Adrenal gland (tissue), 12 donors: Measurements from ENCODE around the gene DNAH6. TPM values are rescaled to one million over a fixed set of nuclear protein-coding genes. Genes with fewer than 3 reads are reported as not detected.

Experiments
- DNase-seq, 7 donors: peaks; one replicate each; pipeline ENCODE4 v3.0.0-alpha.2; 2019 to 2020
- H3K27ac ChIP-seq, 5 donors: fragments of 200-600 bp; sonication (generic) in 4 of 5; 1 replicate in 3 of 5; 2 replicates in 2 of 5; pipeline versions ENCODE4 v1.5.1 to v1.8.0; 2016 to 2020; ENCODE audit warnings: mild to moderate bottlenecking in 1 of 5
- H3K27me3 ChIP-seq: fragments of 200-600 bp; 2 replicates; pipeline ENCODE4 v1.8.0; 2021
- H3K36me3 ChIP-seq, 2 donors: fragments of 200-600 bp; replicated peaks in 1 of 2; 1 replicate in 1 of 2; 2 replicates in 1 of 2; pipeline versions ENCODE4 v1.5.1 to v1.8.0; 2018 to 2022
- H3K4me1 ChIP-seq, 2 donors: fragments of 200-600 bp; replicated peaks in 1 of 2; 1 replicate in 1 of 2; 2 replicates in 1 of 2; pipeline versions ENCODE4 v1.5.1 to v1.8.0; 2018 to 2021
- H3K4me3 ChIP-seq, 4 donors: fragments of 200-600 bp; sonication (generic) in 3 of 4; one replicate each; pipeline ENCODE4 v1.5.1; 2016 to 2018
- H3K9me3 ChIP-seq, 3 donors: fragments of 200-600 bp; sonication (generic) in 1 of 3; replicated peaks in 1 of 3; 1 replicate in 2 of 3; 2 replicates in 1 of 3; pipeline versions ENCODE4 v1.5.1 to v1.8.0; 2016 to 2021
- POLR2A ChIP-seq, 2 donors: fragments of 450-650 bp; IDR thresholded peaks; one replicate each; pipeline ENCODE4 v1.6.1; 2017; ENCODE audit warnings: antibody characterized with exemption in 2 of 2, mild to moderate bottlenecking in 2 of 2, moderate library complexity in 1 of 2
- WGBS, 4 donors: extraction: QIAGEN DNeasy Blood & Tissue Kit in 2 of 4; methylation state at CpG; one replicate each; pipeline versions ENCODE4 v1.1.5 to v1.1.7; 2013 to 2017; 5-methylcytosine and 5-hydroxymethylcytosine counted together
- intact Hi-C, 2 donors: fragments of 100-400 bp; cut with DNase I; formaldehyde crosslinking; loops; one replicate each; pipeline versions ENCODE4 v1.14.1 to v1.15.0; 2022 to 2023
- polyA plus RNA-seq, 3 donors: library from polyadenylated mRNA; stranded (reverse); fragments of 200-250 nt in 2 of 3; fragments of 350-450 nt in 1 of 3; fragmentation: Illumina TruSeq in 1 of 3; extraction: RNeasy Lipid Tissue Mini Kit (QIAGEN cat#74804) in 1 of 3; gene quantifications; one replicate each; pipeline ENCODE4 v1.2.3, GENCODE V29; 2013 to 2014
- total RNA-seq, 9 donors: library from RNA; depleted of rRNA in 4 of 9; stranded (reverse); fragments of >200 nt in 4 of 9; fragments of 120-200 nt in 1 of 9; fragmentation: NEBNext Ultra II Directional in 1 of 9; extraction: Animal tissue kit (Norgen Biotek cat#: 25700) in 1 of 9; gene quantifications; one replicate each; pipeline versions ENCODE4 v1.1.0 to v1.2.4, GENCODE V29; 2013 to 2023
- TF ChIP-seq, protein P1 (sequence below), 6 experiments: fragments of 450-650 bp in 4 of 6; fragments of 200-600 bp in 2 of 6; sonication (generic) in 1 of 6; IDR thresholded peaks; 1 replicate in 5 of 6; 2 replicates in 1 of 6; pipeline versions ENCODE4 v1.5.1 to v1.8.0; 2016 to 2021; ENCODE audit warnings: antibody characterized with exemption in 6 of 6, mild to moderate bottlenecking in 2 of 6, moderate library complexity in 1 of 6
- donor health status: healthy with polysubstance abuse.
- donor health status: Bipolar disorder and iron deficiency.
- donor health status: DM: yes; HTN: yes; CAD: no.
- donor health status: DM: no; HTN: no; CAD: no.
- donor health status: DM: no; HTN: no; CAD: no.
- donor health status: DM: yes; HTN: yes; CAD: no.

The DNAH6 gene
- total and polyA plus RNA-seq, 12 donors, result 0.06 to 0.74 (median 0.28) TPM

DNA sequence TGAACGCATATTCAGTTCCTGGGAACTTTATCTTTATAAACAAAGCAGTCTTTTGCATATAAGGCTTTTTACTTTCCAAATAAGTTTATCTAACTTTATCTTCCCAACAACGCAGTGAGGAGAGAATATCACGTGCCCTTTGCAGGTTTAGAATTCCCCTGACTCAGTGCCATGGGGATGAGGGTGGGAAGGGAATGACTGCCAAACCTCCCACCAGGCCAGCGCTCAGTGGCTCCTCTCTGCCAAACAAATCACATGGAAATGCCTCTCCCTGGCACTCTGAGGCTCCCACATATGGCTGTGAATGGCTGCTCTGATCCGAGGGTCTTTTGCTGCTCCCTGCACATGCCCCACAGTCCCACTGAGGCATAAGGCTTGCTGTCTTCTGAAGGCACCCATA lies 158.3 kb downstream of the DNAH6 start:
- no peak for DNase-seq
- no peaks in the 10 kb centered on the region for H3K27me3 ChIP-seq
- intact Hi-C loops, result no loop called here
- H3K4me3 ChIP-seq, result no peak overlapping the region
- TF ChIP-seq, protein P1, sequence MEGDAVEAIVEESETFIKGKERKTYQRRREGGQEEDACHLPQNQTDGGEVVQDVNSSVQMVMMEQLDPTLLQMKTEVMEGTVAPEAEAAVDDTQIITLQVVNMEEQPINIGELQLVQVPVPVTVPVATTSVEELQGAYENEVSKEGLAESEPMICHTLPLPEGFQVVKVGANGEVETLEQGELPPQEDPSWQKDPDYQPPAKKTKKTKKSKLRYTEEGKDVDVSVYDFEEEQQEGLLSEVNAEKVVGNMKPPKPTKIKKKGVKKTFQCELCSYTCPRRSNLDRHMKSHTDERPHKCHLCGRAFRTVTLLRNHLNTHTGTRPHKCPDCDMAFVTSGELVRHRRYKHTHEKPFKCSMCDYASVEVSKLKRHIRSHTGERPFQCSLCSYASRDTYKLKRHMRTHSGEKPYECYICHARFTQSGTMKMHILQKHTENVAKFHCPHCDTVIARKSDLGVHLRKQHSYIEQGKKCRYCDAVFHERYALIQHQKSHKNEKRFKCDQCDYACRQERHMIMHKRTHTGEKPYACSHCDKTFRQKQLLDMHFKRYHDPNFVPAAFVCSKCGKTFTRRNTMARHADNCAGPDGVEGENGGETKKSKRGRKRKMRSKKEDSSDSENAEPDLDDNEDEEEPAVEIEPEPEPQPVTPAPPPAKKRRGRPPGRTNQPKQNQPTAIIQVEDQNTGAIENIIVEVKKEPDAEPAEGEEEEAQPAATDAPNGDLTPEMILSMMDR (IDR thresholded peaks at IDR 0.05), result no peak
- TF ChIP-seq POLR2A (IDR thresholded peaks at IDR 0.05), result no peak
- H3K36me3 ChIP-seq, result no peaks in the 10 kb centered on the region
- WGBS, 4 donors, result 60 to 75% (median 65%) methylated on average over 5 of the region's 5 CpGs
- no peak overlapping the region for H3K27ac ChIP-seq
- H3K4me1 ChIP-seq, result no peaks in the 10 kb centered on the region
- no peaks in the 10 kb centered on the region for H3K9me3 ChIP-seq

DNA sequence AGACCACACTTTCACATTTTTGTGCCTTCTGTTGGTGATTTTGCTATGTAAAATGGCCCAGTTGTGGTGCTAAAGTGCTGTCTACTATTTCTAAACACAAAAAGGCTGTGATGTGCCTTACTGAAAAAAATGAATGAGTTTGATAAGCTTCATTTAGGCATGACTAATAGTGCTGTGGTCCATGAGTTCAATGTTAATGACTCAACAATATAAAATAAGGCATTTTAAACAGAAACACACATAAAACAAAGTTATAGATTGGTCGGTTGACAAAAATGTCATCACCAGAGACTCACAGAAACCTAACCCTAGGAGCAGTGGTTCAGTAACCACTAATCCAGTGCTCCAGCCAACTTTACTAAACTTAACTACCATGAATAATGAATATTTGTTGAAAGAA lies 160.0 kb downstream of the DNAH6 start:
- DNase-seq, result no peak
- TF ChIP-seq POLR2A (IDR thresholded peaks at IDR 0.05), result no peak
- TF ChIP-seq, protein P1 (IDR thresholded peaks at IDR 0.05), result no peak
- H3K27ac ChIP-seq, result no peak overlapping the region
- no peaks in the 10 kb centered on the region for H3K36me3 ChIP-seq
- intact Hi-C loops, result no loop called here
- no peaks in the 10 kb centered on the region for H3K4me1 ChIP-seq
- 43 to 62% (median 51%) methylated on average over 1 of the region's 1 CpG for WGBS, 4 donors
- no peak overlapping the region for H3K4me3 ChIP-seq
- no peaks in the 10 kb centered on the region for H3K9me3 ChIP-seq
- H3K27me3 ChIP-seq, result no peaks in the 10 kb centered on the region

DNA sequence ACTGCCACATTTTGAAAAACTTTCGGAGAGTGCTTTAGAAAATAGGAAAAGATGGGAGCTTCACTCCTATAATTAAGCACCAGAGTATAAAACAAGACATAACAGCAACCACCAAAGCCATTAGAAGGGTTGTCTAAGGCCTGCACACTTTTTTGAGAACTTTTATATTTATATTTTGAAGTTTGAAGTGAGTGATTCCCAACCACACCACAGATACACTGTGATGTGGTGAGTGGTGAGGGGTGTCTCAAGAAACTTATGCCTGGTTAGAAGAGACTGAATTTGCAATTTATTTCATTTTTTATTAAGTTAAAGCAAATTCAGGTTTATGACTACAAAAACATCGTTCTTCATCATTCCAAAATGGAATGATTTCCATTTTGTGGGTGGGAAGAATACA lies 161.9 kb downstream of the DNAH6 start:
- intact Hi-C loops, result no loop called here
- no peaks in the 10 kb centered on the region for H3K36me3 ChIP-seq
- H3K9me3 ChIP-seq, result no peaks in the 10 kb centered on the region
- WGBS, 4 donors, result 70 to 87% (median 77%) methylated on average over 2 of the region's 2 CpGs
- TF ChIP-seq POLR2A (IDR thresholded peaks at IDR 0.05), result no peak
- TF ChIP-seq, protein P1 (IDR thresholded peaks at IDR 0.05), result no peak
- DNase-seq, result no peak
- H3K4me1 ChIP-seq, result no peaks in the 10 kb centered on the region
- no peak overlapping the region for H3K27ac ChIP-seq
- H3K4me3 ChIP-seq, result no peak overlapping the region
- no peaks in the 10 kb centered on the region for H3K27me3 ChIP-seq

DNA sequence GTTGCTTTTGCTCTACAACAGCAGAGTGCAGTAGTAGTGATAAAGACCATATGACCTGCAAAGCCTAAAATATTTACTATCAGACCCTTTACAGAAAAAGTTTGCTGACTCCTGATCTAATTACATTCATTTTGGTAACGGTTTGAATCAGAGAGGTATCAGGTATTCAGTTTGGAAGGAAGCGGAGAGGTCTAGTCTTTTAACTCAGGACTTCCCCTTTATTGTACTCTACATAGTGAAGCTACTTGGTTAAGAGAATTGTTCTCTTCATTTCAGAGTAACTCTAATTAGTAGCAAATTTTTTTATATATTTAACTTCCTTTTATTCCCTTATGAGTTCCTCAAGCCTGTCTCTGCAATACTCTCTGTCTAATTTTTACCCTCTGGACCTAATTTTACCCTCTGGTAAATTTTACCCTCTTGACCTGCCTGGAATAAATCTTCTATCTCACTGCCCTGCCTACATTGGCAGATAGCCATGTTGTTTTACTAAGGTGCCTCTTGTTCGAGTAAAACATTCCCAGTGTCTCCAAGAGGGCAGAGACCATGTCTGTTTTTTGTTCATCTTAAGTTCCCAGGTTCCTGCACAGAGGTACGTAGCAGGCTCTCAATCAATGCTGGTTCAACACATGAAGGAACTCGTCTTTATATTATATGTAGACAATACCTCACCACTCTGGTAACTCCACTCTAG lies 170.6 kb downstream of the DNAH6 start:
- no peak for DNase-seq
- WGBS, 4 donors, result 52 to 61% (median 56%) methylated on average over 5 of the region's 5 CpGs

More for the DNA sequence above, 170.6 kb downstream of the DNAH6 start:
- Histone ChIP-seq H3K9me3 (no peaks in the 10 kb centered on the region), H3K36me3 (no peaks in the 10 kb centered on the region), H3K4me3 (no peak overlapping the region), H3K27ac (no peak overlapping the region), H3K27me3 (no peaks in the 10 kb centered on the region), H3K4me1 (no peaks in the 10 kb centered on the region)
- no peak for TF ChIP-seq POLR2A (IDR thresholded peaks at IDR 0.05)
- TF ChIP-seq, protein P1 (IDR thresholded peaks at IDR 0.05), result no peak
- intact Hi-C loops, result no loop called here
